Peyer's patch (tissue), 4 donors: ENCODE measurements around the gene NADK2. TPM values are rescaled to one million over a fixed set of nuclear protein-coding genes. Genes with fewer than 3 reads are reported as not detected.

Experiments used
- DNase-seq, 3 donors: peaks; one replicate each; pipeline ENCODE4 v3.0.0-alpha.2; 2017 to 2019
- H3K27ac ChIP-seq, 4 donors: fragments of 200-600 bp; sonication (generic); one replicate each; pipeline ENCODE4 v1.5.1; 2016 to 2019
- H3K27me3 ChIP-seq, 2 donors: fragments of 200-600 bp; sonication (generic); one replicate each; pipeline ENCODE4 v1.5.1; 2019
- H3K36me3 ChIP-seq, 3 donors: fragments of 200-600 bp; sonication (generic); one replicate each; pipeline ENCODE4 v1.5.1; 2016 to 2019
- H3K4me1 ChIP-seq, 4 donors: fragments of 200-600 bp; sonication (generic); one replicate each; pipeline ENCODE4 v1.5.1; 2016 to 2019
- H3K4me3 ChIP-seq, 4 donors: fragments of 200-600 bp; sonication (generic); 1 replicate in 3 of 4; 2 replicates in 1 of 4; pipeline ENCODE4 v1.5.1; 2016 to 2019; ENCODE audit warnings: mild to moderate bottlenecking in 1 of 4
- H3K9me3 ChIP-seq, 4 donors: fragments of 200-600 bp; sonication (generic); one replicate each; pipeline ENCODE4 v1.5.1; 2016 to 2019; ENCODE audit warnings: mild to moderate bottlenecking in 1 of 4
- POLR2A ChIP-seq, 2 donors: fragments of 450-650 bp; IDR thresholded peaks; one replicate each; pipeline ENCODE4 v1.5.1; 2017; ENCODE audit warnings: antibody characterized with exemption in 2 of 2, mild to moderate bottlenecking in 2 of 2, moderate library complexity in 2 of 2
- total RNA-seq, 4 donors: library from RNA; depleted of rRNA; stranded (reverse); fragments of >200 nt; gene quantifications; one replicate each; pipeline ENCODE4 v1.1.0, GENCODE V29; 2016
- TF ChIP-seq, protein P1 (sequence below), 6 experiments: fragments of 450-650 bp in 4 of 6; fragments of 200-600 bp in 2 of 6; sonication (generic) in 1 of 6; IDR thresholded peaks; one replicate each; pipeline ENCODE4 v1.5.1; 2017 to 2019; ENCODE audit warnings: antibody characterized with exemption in 6 of 6, mild to moderate bottlenecking in 3 of 6, moderate library complexity in 1 of 6

NADK2 gene
- total RNA-seq, 4 donors from 2014 or later, result 5.8 to 30.0 (median 17.4) TPM

DNA sequence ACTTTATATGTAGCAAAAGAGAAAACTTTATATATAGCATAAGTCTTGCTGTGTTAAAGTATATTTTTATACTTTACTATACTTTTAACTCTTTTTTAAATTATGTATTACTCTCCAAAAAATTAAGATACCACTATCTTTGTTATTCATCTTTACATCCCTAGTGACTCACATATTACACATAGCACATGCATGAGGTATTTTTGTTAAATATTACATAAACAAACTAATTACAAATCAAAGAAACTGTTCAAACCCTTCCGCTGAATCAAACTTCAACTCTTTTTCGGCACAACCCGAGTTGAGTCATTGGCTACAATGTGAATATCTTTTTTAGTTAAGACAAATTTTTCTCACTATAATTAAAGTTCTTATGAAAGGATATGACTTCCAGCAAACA lies 32.1 kb downstream of the NADK2 start:
- DNase-seq, result no peak
- Histone ChIP-seq H3K4me3 (no peak overlapping the region), H3K36me3 (peaks cover 0 to 25% (median 0%) of the 10 kb centered on the region in 3 donors), H3K27ac (no peak overlapping the region), H3K4me1 (no peaks in the 10 kb centered on the region), H3K9me3 (no peaks in the 10 kb centered on the region), H3K27me3 (no peaks in the 10 kb centered on the region)
- no peak for TF ChIP-seq POLR2A (IDR thresholded peaks at IDR 0.05)
- TF ChIP-seq, protein P1, sequence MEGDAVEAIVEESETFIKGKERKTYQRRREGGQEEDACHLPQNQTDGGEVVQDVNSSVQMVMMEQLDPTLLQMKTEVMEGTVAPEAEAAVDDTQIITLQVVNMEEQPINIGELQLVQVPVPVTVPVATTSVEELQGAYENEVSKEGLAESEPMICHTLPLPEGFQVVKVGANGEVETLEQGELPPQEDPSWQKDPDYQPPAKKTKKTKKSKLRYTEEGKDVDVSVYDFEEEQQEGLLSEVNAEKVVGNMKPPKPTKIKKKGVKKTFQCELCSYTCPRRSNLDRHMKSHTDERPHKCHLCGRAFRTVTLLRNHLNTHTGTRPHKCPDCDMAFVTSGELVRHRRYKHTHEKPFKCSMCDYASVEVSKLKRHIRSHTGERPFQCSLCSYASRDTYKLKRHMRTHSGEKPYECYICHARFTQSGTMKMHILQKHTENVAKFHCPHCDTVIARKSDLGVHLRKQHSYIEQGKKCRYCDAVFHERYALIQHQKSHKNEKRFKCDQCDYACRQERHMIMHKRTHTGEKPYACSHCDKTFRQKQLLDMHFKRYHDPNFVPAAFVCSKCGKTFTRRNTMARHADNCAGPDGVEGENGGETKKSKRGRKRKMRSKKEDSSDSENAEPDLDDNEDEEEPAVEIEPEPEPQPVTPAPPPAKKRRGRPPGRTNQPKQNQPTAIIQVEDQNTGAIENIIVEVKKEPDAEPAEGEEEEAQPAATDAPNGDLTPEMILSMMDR (IDR thresholded peaks at IDR 0.05), result no peak

DNA sequence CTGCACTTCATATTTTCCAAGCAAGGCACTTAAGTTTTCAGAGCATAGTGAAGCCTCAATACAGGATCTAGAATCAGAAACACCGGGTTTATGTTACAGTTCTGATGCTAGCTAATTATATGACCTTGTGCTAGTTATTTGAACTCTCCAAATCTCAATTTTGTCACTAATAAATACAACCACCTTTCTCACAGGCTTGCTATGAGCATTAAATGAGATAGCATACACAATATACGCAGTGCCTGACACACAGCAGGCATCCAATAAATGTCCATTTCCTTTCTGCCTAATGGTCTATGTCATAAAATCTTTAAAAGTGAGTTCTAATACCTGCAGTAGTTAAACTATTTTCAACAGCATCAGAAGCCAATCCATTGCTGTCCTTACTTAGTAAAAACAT lies 32.9 kb downstream of the NADK2 start:
- Histone ChIP-seq H3K27ac (no peak overlapping the region), H3K27me3 (no peaks in the 10 kb centered on the region), H3K9me3 (no peaks in the 10 kb centered on the region), H3K4me1 (no peaks in the 10 kb centered on the region), H3K4me3 (no peak overlapping the region), H3K36me3 (peaks cover 0 to 25% (median 0%) of the 10 kb centered on the region in 3 donors)
- DNase-seq, result no peak
- TF ChIP-seq POLR2A (IDR thresholded peaks at IDR 0.05), result no peak
- TF ChIP-seq, protein P1 (IDR thresholded peaks at IDR 0.05), result no peak

DNA sequence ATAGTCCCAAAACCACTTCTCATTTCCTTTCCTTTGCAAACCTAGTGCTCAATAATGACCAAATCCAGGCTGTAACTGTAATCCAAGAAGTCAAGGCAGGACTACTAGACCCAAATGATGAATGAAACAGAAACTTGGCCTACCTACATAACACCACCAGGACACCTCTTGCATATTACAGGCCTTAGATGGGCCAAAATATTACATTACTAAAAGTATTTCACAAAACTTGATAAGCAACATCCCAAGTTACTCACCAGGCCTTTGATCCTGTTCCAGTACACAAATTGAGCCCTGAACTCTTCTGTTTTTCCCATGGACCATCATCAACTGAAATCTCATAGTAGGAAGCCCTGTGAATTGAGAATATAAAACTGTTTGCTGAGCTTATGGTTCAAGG lies 34.8 kb downstream of the NADK2 start:
- H3K36me3 ChIP-seq, result peaks cover 0 to 33% (median 0%) of the 10 kb centered on the region in 3 donors
- no peaks in the 10 kb centered on the region for H3K4me1 ChIP-seq

DNA sequence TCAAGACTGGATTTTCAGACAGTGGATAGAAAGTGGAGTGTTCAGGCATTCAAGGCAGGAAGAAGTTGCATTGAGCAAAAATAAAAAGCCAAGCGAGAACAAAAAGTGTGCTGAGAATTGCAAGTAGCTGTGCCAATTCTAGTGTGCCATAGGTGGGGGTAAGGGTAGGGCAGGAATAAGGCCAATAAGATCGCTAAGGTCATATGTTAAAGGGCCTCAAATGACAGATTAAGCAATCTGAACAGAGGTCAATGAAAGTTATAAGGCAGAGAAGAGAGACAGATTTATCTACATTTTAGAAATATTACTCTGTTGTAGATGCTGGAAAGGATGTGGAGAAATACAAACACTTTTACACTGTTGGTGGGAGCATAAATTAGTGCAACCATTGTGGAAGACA lies 36.4 kb downstream of the NADK2 start:
- Histone ChIP-seq H3K4me3 (no peak overlapping the region), H3K27me3 (no peaks in the 10 kb centered on the region), H3K27ac (no peak overlapping the region), H3K9me3 (no peaks in the 10 kb centered on the region), H3K36me3 (peaks cover 0 to 26% (median 0%) of the 10 kb centered on the region in 3 donors), H3K4me1 (no peaks in the 10 kb centered on the region)
- TF ChIP-seq, protein P1 (IDR thresholded peaks at IDR 0.05), result no peak
- TF ChIP-seq POLR2A (IDR thresholded peaks at IDR 0.05), result no peak
- DNase-seq, result no peak

More for the DNA sequence above, 34.8 kb downstream of the NADK2 start:
- Histone ChIP-seq H3K27me3 (no peaks in the 10 kb centered on the region), H3K9me3 (no peaks in the 10 kb centered on the region), H3K4me3 (no peak overlapping the region), H3K27ac (no peak overlapping the region)
- no peak for TF ChIP-seq POLR2A (IDR thresholded peaks at IDR 0.05)
- TF ChIP-seq, protein P1 (IDR thresholded peaks at IDR 0.05), result no peak
- DNase-seq, result no peak

DNA sequence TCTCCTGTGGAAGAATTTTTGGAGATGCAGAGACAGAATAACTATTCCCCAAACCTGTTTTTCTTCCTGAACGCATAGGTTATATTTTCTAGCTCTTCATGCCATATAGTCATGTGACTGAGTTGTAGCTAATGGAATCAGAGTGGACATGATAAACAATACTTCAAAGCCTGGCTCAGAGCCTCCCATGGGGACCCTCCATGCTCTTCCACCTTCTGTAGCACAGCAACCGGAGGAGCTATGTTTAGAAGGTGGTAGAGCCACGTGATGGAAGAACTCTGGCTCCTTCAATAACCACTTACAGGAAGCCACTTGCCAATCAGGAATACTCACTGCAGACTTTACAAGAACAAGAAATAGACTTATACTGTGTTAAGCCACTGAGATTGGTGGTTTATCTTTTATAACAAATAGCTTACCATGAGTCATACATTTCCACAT lies 39.2 kb downstream of the NADK2 start:
- TF ChIP-seq, protein P1 (IDR thresholded peaks at IDR 0.05), result no peak
- no peak for TF ChIP-seq POLR2A (IDR thresholded peaks at IDR 0.05)
- H3K4me3 ChIP-seq, result no peak overlapping the region
- DNase-seq, result no peak
- H3K9me3 ChIP-seq, result no peaks in the 10 kb centered on the region
- H3K27ac ChIP-seq, result no peak overlapping the region
- H3K36me3 ChIP-seq, result peaks cover 0 to 31% (median 0%) of the 10 kb centered on the region in 3 donors
- H3K4me1 ChIP-seq, result no peaks in the 10 kb centered on the region
- H3K27me3 ChIP-seq, result no peaks in the 10 kb centered on the region

DNA sequence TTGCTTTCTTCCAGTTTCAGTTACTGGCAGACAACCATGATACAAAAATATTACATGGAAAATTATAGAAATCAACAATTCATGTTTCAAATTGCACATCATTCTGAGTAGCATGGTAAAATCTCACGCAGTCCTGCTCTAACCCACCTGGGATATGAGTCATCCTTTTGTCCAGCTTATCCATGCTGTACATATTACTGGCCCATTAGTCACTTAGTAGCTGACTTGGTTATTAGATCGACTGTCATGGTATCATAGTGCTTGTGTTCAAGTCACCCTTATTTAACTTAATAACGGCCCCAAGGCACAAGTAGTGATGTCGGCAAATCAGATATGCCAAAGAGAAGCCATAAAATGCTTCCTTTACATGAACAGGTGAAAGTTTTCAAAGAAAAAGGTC lies 41.2 kb downstream of the NADK2 start:
- Histone ChIP-seq H3K36me3 (peaks cover 0 to 38% (median 0%) of the 10 kb centered on the region in 3 donors), H3K27me3 (no peaks in the 10 kb centered on the region), H3K27ac (no peak overlapping the region), H3K4me3 (no peak overlapping the region), H3K9me3 (no peaks in the 10 kb centered on the region), H3K4me1 (no peaks in the 10 kb centered on the region)
- no peak for TF ChIP-seq POLR2A (IDR thresholded peaks at IDR 0.05)
- TF ChIP-seq, protein P1 (IDR thresholded peaks at IDR 0.05), result no peak
- DNase-seq, result no peak
